Stimulated activated CD4-positive, alpha-beta T cell treated with anti-CD3 and anti-CD28 coated beads, TNF-alpha, amount 100 ng/mL, for 48 hours (primary cell): ENCODE measurements around the gene CA7.
A peak's percentile ranks its signal among the peaks of the same experiment; 100 is the strongest.
"Not testable (repeated sequence)": the region's sequence is repeated elsewhere in the genome, so short reads cannot be mapped to it uniquely, and the experiment has no call there.

ENCODE experiments used
- DNase-seq, 3 donors: peaks; one replicate each; pipeline ENCODE4 v3.0.0-alpha.2; 2020; ENCODE audit warnings: low read depth in 3 of 3

CA7 gene

DNA sequence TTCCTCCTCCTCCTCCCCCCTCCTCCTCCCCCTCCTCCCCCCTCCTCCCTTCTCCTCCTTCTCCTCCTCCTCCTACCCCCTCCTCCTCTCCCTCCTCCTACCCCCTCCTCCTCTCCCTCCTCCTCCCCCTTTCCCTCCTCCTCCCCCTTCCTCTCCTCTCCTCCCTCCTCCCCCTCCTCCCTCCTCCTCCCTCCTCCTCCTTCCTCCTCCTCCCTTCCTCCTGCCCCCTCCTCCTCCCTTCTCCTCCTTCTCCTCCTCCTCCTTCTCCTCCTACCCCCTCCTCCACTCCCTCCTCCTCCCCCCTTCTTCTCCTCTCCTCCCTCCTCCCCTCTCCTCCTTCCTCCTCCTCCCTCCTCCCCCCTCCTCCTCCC lies 29.5 kb downstream of the CA7 start:
- no peak for DNase-seq

DNA sequence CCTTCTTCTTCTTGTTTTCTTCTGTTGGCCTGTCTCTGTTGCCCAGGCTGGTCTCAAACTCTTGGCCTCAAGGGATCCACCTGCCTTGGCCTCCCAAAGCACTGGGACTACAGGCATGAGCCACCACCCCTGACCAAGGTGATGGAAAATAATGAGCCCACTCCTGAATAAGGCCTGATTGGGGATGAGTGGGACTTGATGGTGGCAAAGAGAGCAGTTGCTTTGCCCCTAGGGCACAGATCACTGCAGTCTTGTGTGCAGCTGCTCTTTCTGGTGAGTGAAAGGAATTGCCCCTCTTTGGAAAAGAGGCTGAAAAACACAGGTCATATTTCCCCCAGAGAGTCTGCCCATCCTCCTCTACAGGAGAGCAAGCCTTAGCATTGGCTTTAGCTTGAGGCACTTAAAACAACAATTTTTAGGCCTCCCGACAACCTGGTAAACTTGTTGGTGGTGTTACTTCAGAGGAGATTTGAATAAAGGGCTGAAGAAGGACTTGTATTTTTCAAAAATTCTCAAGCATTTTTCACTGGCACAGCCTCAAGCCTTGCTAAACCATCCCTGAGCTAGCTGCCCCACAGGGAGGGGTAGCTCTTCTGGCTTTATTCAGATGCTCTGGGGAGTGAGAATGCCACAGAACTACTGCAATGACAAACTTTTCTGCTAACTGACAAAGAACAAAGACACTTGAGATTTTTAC lies 30.0 kb downstream of the CA7 start:
- DNase-seq = no peak

DNA sequence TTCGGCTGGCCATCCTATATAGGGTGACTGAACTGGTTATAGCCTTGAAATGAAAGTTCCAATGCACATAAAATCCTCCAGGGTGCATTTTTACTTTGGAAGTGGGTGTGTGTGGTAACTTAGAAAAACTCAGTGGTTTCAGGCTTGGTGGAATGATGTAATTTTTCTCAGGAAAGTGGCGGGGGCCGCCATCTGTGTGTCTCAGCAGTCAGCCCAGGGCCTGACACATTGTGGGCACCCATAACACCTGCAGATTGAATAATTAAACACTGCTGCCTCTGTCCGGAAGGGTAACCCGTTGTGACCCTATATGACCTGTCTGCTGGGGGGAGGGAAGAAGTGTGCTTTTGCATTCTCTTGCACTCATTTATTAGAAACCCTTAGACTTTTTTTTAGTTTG lies 33.9 kb downstream of the CA7 start:
- DNase-seq = peak; percentile 58 to 80 (median 59)

DNA sequence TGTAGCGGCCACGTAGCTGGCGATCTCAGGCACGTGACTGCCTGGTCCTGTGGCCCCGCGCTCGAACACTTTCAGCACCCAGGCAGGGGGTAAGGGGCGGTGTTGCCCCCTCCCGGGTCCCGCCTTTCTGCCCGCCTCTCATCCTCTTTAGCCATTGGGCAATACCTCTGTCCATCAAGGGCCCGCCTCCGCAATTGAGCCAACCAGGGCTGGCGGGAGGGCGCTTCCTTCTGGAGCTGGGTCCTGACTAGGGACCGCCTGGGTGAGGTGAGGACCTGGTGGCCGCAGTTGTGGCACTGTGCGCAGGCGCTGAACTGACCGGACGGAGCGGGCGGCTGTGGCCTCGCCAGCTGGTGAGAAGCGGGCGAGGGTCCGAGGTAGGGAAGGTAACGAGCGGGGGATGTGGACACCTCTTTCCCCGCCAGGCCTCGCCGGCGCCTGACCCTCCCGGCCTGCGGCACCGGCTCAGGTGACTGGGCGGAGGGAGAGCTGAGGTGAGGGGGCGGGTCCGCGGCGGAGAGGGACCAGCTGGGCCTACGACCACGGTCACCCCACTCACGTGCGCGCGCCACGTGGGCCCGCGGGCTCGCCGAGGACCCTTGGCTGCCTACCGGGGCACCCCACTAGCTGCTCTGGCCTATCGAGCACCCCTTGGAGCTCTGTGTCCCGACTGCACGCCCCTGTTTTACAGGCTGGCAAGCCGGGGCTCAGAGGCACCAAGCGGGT lies 36.2 kb downstream of the CA7 start, which contains the start of gene PDP2:
Gene PDP2, plus strand, starts transcription at position 228 of the 726 bp plus-strand sequence. CDS start 3,770 bp downstream, outside the sequence.
- peak; percentile 84 to 88 (median 87) for DNase-seq

DNA sequence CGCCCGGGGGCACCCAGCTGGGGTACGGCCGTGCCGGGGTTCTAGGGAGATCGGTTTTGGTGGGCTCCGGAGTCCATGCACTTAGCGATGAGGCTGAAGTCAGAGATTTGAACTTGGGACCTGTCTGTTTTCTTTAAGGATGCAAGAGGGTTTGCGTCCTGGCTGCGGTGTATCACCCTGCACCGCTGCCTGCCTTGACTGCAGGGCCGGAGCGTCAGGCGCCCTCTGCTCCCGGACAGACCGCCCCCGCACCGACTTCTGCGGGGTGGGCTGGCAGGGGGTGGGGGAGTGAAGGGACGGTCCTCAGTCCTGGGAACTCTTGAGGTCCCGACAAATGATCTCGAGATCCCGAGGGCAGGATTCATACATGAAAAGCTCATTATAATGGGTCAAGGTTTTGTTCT lies 36.8 kb downstream of the CA7 start:
- no peak for DNase-seq

DNA sequence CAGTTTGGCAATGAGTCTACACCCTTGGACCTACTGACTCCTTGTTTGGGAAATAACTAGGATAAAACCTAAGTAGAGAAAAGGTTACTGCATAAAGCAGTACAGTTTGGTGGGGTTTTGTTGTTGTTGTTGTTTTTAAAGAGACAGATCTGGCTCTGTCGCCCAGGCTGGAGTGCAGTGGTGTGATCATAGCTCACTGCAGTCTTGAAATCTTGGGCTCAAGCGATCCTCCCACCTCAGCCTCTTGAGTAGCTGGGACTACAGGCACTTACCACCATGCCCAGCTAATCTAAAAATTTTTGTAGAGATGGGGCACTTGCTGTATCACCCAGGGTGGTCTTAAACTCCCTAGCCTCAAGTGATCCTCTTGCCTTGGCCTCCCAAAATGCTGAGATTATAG lies 37.3 kb downstream of the CA7 start:
- no peak for DNase-seq

DNA sequence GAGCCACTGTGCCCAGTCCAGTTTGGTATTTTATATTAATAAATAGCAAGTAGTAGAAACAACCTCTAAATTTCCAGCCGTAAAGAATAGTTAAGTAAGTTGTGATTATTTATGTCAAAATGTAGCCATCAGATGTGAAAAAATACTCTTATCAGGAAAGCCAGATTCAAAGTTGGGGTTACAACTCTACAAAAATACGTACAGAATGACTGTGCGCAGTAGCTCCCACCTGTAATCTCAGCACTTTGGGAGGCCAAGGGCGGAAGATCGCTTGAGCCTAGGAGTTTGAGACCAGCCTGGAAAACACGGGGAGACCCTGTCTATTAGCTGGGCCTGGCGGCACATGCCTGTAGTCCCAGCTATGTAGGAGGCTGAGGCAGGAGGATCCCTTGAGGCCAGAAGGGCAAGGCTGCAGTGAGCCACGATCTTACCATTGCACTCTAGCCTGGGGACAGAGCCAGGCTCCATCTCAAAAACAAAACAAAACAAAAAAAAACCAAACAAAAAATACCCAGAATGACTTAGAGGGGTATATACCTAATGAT lies 37.8 kb downstream of the CA7 start:
- DNase-seq = no peak

DNA sequence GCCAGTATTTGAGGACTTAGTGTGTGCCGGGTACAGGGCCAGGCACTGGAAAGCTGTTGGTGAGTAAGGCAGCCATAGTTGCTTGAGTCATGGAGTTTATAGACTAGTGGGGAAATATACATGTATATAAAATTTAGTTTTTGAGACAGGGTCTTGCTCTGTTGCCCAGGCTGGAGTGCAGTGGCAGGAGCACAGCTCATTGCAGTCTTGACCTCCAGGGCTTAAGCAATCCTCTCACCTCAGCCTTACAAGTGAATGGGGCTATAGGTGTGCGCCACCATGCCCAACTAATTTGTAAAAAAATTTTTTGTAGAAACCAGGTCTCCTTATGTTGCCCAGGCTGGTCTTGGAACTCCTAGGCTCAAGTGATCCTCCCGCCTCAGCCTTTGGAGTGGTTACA lies 38.5 kb downstream of the CA7 start:
- no peak for DNase-seq

DNA sequence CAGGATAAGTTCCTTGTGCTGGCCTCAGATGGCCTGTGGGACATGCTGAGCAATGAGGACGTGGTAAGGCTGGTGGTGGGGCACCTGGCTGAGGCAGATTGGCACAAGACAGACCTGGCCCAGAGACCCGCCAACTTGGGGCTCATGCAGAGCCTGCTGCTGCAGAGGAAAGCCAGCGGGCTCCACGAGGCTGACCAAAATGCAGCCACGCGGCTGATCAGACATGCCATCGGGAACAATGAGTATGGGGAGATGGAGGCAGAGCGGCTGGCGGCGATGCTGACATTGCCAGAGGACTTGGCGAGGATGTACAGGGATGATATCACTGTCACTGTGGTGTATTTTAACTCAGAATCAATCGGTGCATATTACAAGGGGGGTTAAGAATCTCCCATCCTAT lies 41.3 kb downstream of the CA7 start:
- no peak for DNase-seq

DNA sequence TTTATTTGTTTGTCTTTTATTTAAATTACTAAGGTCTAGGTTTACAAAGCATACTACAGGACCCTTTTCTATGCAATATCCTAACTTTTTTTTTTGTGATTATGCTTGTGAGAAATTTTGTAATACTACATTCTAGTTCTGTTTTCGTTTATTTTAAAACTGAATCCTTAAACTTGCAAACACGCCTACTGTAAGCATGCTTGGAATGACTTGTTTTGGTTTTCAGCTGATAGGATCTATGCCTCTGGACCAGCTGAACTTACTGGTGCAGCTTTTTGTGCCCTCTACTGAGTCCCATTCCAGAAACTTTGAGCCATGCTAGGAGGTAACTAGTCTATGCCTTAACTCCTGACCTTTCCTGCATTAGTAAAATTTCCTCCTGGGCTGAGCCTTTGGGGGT lies 42.1 kb downstream of the CA7 start:
- no peak for DNase-seq

DNA sequence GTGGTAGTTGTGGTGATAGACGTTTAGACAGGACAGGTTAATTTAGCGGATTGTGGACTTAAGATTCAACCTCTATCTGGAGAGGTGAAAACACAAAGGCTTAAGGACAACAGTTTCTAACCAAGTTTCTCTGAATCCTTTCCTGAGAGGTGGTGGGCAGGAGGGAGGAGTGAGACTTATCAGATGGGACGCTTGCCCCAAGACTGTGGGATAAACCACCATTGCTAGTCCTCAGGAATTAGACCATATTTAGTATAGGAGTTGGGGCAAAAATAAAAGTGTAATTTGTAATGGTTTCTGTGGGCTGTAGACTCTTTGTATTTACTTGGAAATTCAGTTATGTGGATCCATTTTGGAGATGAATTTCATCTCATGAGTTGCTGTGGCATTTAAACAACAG lies 42.7 kb downstream of the CA7 start:
- DNase-seq = no peak

DNA sequence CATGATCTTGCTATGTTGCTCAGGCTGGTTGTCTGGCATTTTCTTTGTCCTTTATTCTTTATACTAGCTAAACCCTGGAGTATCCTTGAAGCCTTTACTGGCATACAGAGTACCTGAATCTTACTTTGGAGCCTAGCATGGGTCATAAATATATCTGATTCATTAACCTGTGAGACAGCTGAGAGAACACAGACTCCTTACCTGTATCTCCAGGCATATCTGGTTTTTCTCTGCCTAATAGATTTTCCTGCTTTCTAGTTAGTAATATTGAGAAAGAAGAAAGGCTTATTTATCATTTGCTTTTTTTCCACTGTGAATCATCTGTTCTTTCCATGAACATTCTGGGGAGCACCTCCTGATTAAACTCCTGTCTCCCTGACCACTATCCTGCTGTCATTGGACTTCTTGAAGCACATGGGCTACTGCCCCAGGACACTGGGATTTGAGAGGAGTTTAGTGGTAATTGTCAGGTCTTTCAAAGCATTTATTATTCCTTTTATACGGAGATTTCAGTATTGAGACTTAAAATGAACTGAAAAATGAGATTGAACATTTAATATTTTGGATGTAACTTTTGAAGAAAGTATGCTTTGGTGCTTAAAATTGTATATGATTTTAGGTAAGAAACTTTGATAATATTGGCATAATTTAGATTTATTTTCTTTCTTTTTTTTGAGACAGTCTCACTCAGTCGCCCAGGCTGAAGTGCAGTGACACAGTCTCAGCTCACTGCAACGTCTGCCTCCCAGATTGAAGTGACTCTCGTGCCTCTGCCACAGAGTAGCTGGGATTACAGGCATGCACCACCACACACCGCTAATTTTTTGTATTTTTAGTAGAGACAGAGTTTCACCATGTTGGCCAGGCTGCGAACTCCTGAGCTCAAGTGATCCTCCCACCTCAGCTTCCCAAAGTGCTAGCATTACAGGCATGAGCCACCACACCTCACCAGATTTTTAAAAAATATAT lies 44.7 kb downstream of the CA7 start:
- no peak for DNase-seq

DNA sequence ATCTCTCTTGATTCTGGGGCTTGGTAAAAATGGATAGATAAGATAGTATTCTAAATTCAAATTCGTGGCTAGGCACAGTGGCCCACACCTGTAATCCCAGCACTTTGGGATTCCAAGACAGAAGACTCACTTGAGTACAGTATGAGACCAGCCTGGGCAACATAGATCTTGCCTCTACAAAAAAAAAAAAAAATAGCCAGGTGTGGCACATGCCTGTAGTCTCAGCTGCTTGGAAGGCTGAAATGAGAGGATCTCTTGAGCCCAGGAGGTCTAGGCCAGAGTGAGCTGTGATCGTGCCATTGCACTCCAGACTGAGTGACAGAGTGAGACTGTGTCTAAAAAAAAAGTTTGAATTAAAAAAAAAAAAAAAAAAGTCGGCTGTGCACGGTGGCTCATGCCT lies 45.4 kb downstream of the CA7 start:
- DNase-seq = no peak

DNA sequence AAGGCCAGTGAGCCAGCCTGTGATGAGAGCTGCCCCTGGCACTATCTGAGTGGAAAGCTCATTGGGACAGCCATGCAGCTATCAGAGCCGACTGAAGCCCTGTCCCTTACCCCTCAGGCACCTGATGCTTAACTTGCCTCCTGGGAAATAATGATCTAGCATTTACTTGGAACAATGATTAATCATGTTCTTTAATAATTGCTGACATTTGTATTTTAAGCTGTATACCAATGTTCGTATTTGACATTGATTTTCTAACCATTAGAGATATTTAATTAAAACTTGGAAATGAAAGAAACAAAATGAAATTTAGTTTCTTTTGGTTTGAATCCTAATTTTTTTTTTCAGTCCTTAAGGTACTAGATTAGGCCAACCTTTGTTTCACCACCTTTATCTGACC lies 46.6 kb downstream of the CA7 start:
- no peak for DNase-seq

DNA sequence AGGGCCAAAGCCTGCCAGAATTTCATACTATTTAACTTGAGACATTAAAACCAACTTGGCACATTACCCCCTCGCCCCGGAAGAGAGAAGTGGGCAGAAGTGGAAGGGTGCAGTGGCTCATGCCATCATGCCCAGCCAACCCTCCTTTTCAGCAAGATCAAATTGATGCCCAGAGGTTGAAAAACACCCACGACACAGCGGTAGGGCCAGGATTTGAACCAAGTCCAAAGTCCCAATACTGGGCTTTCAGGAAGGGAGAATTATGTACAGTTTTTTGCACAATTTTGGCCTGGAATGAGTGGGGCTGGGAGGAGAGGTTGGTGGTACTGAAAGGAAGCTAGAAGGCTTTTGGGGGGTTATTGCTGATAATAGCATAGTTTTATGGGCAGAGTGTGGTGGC lies 47.1 kb downstream of the CA7 start:
- no peak for DNase-seq

DNA sequence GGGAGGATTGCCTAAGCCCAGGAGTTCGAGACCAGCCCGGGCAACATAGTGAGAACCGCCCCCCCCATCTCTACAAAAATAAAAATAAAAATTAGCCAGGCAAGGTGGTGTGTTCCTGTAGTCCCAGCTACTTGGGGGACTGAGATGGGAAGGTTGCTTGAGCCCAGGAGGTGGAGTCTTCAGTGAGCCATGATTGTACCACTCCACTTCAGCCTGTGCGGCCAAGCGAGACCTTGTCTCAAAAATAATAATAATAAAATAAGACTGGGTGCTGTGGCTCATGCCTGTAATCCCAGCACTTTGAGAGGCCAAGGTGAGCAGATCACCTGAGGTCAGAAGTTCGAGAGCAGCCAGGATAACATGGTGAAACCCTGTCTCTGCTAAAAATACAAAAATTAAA lies 47.6 kb downstream of the CA7 start:
- DNase-seq = no peak

DNA sequence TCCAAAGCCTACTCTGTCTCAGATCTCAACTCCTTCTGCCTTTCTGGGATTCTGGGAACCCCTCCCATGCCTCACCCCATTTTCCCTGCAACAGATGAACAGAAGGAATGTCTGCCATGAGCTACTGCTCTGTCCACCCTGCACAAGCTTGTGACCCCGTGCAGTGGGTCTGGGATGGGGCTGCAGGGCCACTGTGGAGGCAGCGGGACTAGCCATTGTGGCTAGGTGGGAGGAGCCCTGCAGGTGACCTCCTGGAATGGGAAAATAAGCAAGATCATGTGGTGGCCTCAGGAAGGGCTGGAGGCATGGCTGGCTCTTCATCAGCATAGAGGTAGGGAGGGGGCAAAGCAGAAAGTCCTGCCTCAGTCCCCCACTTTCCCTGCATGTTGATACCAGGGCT lies 49.8 kb downstream of the CA7 start:
- DNase-seq = no peak

DNA sequence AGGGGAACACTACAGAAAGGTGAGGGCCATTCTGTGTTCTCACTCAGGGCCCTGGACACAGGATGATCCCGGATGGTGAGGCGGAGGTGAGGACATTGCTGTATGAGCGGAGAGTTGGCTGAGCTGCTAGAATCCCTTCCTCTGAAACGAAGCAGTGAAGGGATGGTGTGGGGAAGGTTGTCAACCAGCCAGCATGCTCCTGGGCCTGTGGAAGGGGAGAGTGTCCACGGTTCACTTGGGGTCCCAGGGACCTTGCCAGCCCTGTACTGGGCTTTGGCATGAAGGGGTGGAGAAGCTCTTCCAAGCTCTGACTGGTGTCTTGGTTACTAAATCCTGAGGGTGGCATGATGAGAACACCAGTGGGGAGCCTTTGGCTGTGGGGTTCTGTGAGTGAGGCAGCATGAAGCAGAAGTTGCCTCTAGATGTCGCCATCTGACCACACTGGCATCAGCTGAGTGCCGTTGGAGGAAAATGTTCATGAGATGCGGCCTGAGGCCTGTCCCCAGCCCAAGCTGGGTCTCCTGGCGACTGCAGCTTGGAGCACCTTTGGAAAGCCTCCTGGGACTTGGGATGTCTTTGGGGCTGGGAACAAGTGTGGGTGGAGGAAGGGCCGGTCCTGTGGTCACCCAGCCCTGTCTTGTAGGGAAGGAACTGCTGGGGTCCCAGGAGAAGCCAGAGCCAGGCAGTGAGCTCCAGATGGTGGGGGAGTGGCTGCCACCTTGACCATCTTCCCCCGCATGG lies 50.9 kb downstream of the CA7 start:
- DNase-seq = peak in 1 of 3 donors; percentile 43

DNA sequence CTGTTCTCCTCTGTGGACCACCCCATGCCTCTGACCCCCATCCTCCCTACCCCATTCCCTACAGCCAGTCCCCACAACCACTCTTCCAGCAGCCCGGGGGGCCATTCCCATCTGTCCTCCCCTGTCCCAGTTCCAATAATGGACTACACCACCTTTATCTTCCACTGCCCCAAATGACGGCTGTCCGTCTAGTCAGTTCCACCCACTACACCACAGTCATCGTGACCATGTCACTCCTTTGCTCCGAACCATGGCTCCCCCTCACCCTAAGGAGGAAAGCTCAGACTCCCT lies 51.4 kb downstream of the CA7 start:
- no peak for DNase-seq

DNA sequence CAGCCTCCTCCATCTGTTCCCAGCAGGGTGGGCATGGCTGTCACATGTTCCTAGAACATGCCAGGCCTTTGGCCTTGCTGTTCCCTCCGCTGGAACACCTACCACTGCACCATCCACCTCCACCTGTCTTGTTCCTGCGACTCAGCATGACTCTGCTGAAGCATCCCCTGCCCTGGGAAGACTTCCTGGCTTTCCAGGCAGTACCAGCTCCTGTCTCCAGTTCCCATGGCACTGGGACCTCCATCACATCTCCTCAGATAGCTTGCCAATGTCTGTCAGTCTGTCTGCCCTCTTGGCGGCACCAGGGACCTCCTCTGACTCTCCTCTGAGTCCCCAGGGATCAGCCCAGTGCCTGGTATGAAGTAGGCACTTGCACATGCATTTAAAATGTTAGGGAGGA lies 51.8 kb downstream of the CA7 start:
- no peak for DNase-seq

DNA sequence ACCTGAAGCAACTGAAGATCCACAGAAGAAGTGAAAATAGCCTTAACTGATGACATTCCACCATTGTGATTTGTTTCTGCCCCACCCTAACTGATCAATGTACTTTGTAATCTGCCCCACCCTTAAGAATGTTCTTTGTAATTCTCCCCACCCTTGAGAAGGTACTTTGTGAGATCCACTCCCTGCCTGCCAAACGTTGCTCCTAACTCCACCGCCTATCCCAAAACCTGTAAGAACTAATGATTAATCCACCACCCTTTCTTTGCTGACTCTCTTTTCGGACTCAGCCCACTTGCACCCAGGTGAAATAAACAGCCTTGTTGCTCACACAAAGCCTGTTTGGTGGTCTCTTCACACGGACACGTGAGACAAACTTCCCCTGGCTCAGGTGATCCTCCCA lies 52.5 kb downstream of the CA7 start:
- DNase-seq = not testable (repeated sequence)

DNA sequence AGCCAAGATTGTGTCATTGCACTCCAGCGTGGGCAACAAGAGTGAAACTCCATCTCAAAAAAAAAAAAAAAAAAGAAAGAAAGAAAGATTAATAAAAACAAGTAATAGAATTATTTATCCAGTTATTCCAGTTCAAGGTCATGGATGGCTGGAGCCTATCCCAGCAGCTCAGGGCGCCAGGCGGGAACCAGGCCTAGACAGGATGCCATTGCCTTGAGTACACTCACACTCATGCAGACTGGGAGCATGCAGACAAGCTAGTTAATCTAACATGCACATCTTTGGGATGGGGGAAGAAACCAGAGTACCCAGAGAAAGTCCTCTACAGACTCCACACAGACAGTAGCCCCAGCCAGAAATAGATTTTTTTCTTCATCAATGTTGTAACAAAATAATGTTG lies 54.0 kb downstream of the CA7 start:
- DNase-seq = no peak
